ENCODE data around the gene SERAC1.

DNA sequence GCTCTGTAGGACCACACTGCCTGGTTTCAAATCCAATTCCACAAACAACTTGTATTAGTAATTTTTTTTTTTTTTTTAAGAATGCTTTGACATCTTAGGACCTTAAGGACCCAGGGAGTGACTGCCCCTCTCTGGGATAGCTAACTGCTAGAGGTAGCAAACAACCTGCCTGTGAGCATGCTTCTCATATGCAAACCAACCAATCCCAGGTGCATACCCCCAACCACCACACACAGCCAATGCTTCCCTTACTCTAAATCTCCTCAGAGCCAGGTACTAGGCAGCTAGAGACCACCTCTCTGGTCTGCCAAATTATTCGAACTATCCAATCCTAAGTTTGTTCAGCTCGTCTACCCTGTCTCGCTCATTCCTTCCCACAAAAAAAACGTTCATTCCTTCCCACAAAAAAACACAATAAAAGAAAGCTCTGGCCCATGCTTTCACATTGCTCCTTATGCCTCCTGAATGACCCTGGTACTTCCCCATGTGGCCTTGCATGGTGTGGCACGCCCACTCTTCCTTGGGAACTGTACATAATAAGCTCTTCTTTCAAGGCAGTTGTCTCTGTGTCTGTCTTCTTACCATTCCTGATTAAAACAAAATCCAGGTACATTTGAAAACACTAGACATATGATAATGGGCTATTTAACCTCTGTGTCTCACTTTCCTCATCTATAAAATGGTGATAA lies 6.4 kb downstream of the SERAC1 start:
- no peak for TF ChIP-seq CTCF (optimal IDR thresholded peaks at IDR 0.05 in 1 of 3, IDR thresholded peaks at IDR 0.05 in 1 of 3, conservative IDR thresholded peaks at IDR 0.05 in 1 of 3; ENCODE audit: extremely low read depth in 1 of 3, insufficient read depth in 2 of 3, low read length in 3 of 3)
- no peak for TF ChIP-seq EZH2 (IDR thresholded peaks at IDR 0.05; ENCODE audit: low read length)
